ENCODE data around the gene ACAA1.
A peak's percentile ranks its signal among the peaks of the same experiment; 100 is the strongest.

The ACAA1 gene

GRCh38 chr3:38154033-38154494, 17.1 kb upstream of the ACAA1 start:
- no peak overlapping the region for H3K4me3 ChIP-seq (ENCODE audit: low read length)
- no peak for TF ChIP-seq CTCF (conservative IDR thresholded peaks at IDR 0.05; ENCODE audit: low read depth, low read length)
- no peak for DNase-seq (ENCODE audit: low read depth)

- DNase-seq (ENCODE audit: low read depth) = no peak
- no peak for TF ChIP-seq CTCF (conservative IDR thresholded peaks at IDR 0.05; ENCODE audit: low read depth, low read length)
- H3K4me3 ChIP-seq (ENCODE audit: low read length) = no peak overlapping the region
These were observed 16.3 kb upstream of the ACAA1 start for GRCh38 chr3:38153221-38153620.

GRCh38 chr3:38152609-38153008, 15.7 kb upstream of the ACAA1 start:
- no peak for TF ChIP-seq CTCF (conservative IDR thresholded peaks at IDR 0.05; ENCODE audit: low read depth, low read length)
- no peak overlapping the region for H3K4me3 ChIP-seq (ENCODE audit: low read length)
- DNase-seq (ENCODE audit: low read depth) = no peak

- DNase-seq (ENCODE audit: low read depth) = no peak
- H3K4me3 ChIP-seq (ENCODE audit: low read length) = no peak overlapping the region
- no peak for TF ChIP-seq CTCF (conservative IDR thresholded peaks at IDR 0.05; ENCODE audit: low read depth, low read length)
These were observed 14.8 kb upstream of the ACAA1 start for GRCh38 chr3:38151667-38152265.

- no peak for DNase-seq (ENCODE audit: low read depth)
- TF ChIP-seq CTCF (conservative IDR thresholded peaks at IDR 0.05; ENCODE audit: low read depth, low read length) = peak; percentile 19
These were observed 14.0 kb upstream of the ACAA1 start for GRCh38 chr3:38150780-38151528.

GRCh38 chr3:38149708-38150107, 12.8 kb upstream of the ACAA1 start:
- no peak for DNase-seq (ENCODE audit: low read depth)
- no peak for TF ChIP-seq CTCF (conservative IDR thresholded peaks at IDR 0.05; ENCODE audit: low read depth, low read length)
- H3K4me3 ChIP-seq (ENCODE audit: low read length) = no peak overlapping the region

More at GRCh38 chr3:38150780-38151528, 14.0 kb upstream of the ACAA1 start:
- H3K4me3 ChIP-seq (ENCODE audit: low read length) = no peak overlapping the region
